ENCODE results near the gene EXT2.

GRCh38 chr11:44090539-44090938 lies 4.9 kb upstream of the EXT2 start:
- TF ChIP-seq CTCF (IDR thresholded peaks at IDR 0.05) (no peak), POLR2A (IDR thresholded peaks at IDR 0.05) (no peak)
